ENCODE results near the gene CHRNG.

Gene CHRNG

DNA sequence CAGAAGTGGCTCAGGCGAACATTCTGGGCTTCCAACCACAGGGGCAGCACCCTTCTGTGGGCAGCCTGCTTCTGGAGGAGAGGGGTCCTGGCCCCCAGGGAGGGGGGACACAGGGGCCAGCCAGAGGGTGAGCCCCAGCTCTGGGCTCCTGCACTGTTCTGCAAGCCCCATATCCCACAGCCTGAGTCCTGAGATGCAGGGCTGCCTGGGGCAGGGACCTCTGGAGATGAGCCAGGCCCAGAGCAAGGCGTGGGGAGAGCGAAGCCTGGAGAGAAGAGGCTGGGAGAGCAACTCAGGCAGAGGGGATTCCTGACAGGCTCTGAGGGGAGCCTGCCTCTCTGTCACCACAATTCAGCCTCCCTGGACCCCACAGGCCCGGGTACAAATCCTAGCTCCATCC, 32.8 kb upstream of the CHRNG start:
- H3K4me1 ChIP-seq (ENCODE audit: control insufficient read depth, low read length), result no peaks in the 10 kb centered on the region
- no peaks in the 10 kb centered on the region for H3K9me2 ChIP-seq (replicated peaks; ENCODE audit: control insufficient read depth, low read length)
- TF ChIP-seq CTCF (IDR thresholded peaks at IDR 0.05; ENCODE audit: low read depth, low read length, poor library complexity, severe bottlenecking) (no peak), EZH2phosphoT487 (IDR thresholded peaks at IDR 0.05; ENCODE audit: borderline replicate concordance, low read length) (no peak)
- H3K36me3 ChIP-seq (ENCODE audit: control insufficient read depth, low read length), result no peaks in the 10 kb centered on the region
- H3K27me3 ChIP-seq (ENCODE audit: control insufficient read depth, low read length), result peaks cover 28% of the 10 kb centered on the region
- H3K4me3 ChIP-seq (ENCODE audit: low read length), result no peak overlapping the region
- H3K4me2 ChIP-seq (ENCODE audit: low read length), result no peak overlapping the region
- H3K9me3 ChIP-seq (ENCODE audit: control insufficient read depth, insufficient read depth, low read length), result no peaks in the 10 kb centered on the region
- no peak overlapping the region for H3K27ac ChIP-seq (ENCODE audit: low read depth, low read length)
- H4K20me1 ChIP-seq (ENCODE audit: control insufficient read depth, insufficient read depth, low read depth, low read length), result no peaks in the 10 kb centered on the region
- no peaks in the 10 kb centered on the region for H3F3A ChIP-seq (ENCODE audit: control insufficient read depth, insufficient read depth)
- H3K79me2 ChIP-seq (ENCODE audit: control insufficient read depth, low read length), result no peaks in the 10 kb centered on the region

GRCh38 chr2:232508251-232508650, 31.2 kb upstream of the CHRNG start:
- no peaks in the 10 kb centered on the region for H3K9me2 ChIP-seq (replicated peaks; ENCODE audit: control insufficient read depth, low read length)
- H3K4me1 ChIP-seq (ENCODE audit: control insufficient read depth, low read length), result no peaks in the 10 kb centered on the region
- H3F3A ChIP-seq (ENCODE audit: control insufficient read depth, insufficient read depth), result no peaks in the 10 kb centered on the region
- no peaks in the 10 kb centered on the region for H3K79me2 ChIP-seq (ENCODE audit: control insufficient read depth, low read length)
- no peaks in the 10 kb centered on the region for H3K9me3 ChIP-seq (ENCODE audit: control insufficient read depth, insufficient read depth, low read length)
- peak; percentile 24 for TF ChIP-seq CTCF (IDR thresholded peaks at IDR 0.05; ENCODE audit: low read depth, low read length, poor library complexity, severe bottlenecking)
- TF ChIP-seq EZH2phosphoT487 (IDR thresholded peaks at IDR 0.05; ENCODE audit: borderline replicate concordance, low read length), result no peak
- no peaks in the 10 kb centered on the region for H3K36me3 ChIP-seq (ENCODE audit: control insufficient read depth, low read length)
- H3K27ac ChIP-seq (ENCODE audit: low read depth, low read length), result no peak overlapping the region
- H4K20me1 ChIP-seq (ENCODE audit: control insufficient read depth, insufficient read depth, low read depth, low read length), result no peaks in the 10 kb centered on the region
- peaks cover 21% of the 10 kb centered on the region for H3K27me3 ChIP-seq (ENCODE audit: control insufficient read depth, low read length)
- no peak overlapping the region for H3K4me3 ChIP-seq (ENCODE audit: low read length)
- no peak overlapping the region for H3K4me2 ChIP-seq (ENCODE audit: low read length)

DNA sequence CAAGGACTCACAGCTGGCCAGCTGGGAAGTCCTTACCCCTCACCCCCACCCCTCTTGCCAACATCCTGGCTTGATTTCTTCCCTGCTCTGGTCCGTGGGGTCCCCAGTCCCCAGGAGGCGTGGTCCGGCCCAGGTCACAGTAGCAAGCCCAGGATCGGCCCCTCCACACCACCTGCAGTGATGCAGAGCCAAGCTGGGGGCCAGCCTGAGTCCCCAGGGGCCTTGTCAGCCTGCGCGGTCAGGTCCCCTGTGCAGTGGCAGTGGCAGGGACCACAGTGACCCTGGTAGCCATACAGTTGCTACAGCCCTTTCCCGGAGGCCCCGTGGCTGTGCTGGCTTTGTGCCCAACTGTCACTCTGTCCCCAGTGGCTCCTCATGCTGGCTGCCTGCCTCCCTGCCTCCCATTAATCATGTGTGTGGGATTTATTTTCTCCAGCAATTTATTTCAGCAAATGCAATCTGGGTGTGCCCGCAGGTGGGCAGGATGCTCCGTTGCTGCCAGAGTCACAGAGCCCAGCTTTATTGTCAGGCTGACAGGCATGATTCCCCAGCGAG, 28.1 kb upstream of the CHRNG start:
- H3K4me2 ChIP-seq (ENCODE audit: low read length), result no peak overlapping the region
- H3K4me3 ChIP-seq (ENCODE audit: low read length), result no peak overlapping the region
- H3K79me2 ChIP-seq (ENCODE audit: control insufficient read depth, low read length), result no peaks in the 10 kb centered on the region
- H3K27me3 ChIP-seq (ENCODE audit: control insufficient read depth, low read length), result no peaks in the 10 kb centered on the region
- H3F3A ChIP-seq (ENCODE audit: control insufficient read depth, insufficient read depth), result no peaks in the 10 kb centered on the region
- no peaks in the 10 kb centered on the region for H4K20me1 ChIP-seq (ENCODE audit: control insufficient read depth, insufficient read depth, low read depth, low read length)
- H3K27ac ChIP-seq (ENCODE audit: low read depth, low read length), result no peak overlapping the region
- no peak for TF ChIP-seq EZH2phosphoT487 (IDR thresholded peaks at IDR 0.05; ENCODE audit: borderline replicate concordance, low read length)
- no peak for TF ChIP-seq CTCF (IDR thresholded peaks at IDR 0.05; ENCODE audit: low read depth, low read length, poor library complexity, severe bottlenecking)
- H3K36me3 ChIP-seq (ENCODE audit: control insufficient read depth, low read length), result no peaks in the 10 kb centered on the region
- H3K9me2 ChIP-seq (replicated peaks; ENCODE audit: control insufficient read depth, low read length), result no peaks in the 10 kb centered on the region
- H3K4me1 ChIP-seq (ENCODE audit: control insufficient read depth, low read length), result no peaks in the 10 kb centered on the region; the same call in 1 of the 2 replicates
- no peaks in the 10 kb centered on the region for H3K9me3 ChIP-seq (ENCODE audit: control insufficient read depth, insufficient read depth, low read length)
